ENCODE data around the gene KLHL1.

DNA sequence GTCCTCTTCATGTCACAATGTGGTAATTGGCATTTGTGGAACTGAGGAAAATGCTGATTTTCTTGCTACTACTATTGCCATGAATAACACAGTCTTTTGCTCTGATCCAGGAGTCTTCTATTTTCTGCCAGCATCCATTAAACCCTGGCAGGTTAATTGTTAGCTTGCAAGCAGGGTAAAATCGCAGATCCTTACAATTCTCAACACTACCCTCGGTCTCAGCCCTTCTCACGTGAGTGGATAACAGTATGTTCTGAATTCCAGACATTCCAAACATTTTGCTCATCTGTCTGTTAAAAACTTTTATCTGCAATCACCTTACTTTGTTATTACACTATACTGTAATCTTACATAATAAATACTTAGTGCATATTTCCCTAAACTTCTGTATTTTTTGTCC lies 251.9 kb downstream of the KLHL1 start:
- TF ChIP-seq POLR2A (IDR thresholded peaks at IDR 0.05): no peak
- TF ChIP-seq, protein P1, sequence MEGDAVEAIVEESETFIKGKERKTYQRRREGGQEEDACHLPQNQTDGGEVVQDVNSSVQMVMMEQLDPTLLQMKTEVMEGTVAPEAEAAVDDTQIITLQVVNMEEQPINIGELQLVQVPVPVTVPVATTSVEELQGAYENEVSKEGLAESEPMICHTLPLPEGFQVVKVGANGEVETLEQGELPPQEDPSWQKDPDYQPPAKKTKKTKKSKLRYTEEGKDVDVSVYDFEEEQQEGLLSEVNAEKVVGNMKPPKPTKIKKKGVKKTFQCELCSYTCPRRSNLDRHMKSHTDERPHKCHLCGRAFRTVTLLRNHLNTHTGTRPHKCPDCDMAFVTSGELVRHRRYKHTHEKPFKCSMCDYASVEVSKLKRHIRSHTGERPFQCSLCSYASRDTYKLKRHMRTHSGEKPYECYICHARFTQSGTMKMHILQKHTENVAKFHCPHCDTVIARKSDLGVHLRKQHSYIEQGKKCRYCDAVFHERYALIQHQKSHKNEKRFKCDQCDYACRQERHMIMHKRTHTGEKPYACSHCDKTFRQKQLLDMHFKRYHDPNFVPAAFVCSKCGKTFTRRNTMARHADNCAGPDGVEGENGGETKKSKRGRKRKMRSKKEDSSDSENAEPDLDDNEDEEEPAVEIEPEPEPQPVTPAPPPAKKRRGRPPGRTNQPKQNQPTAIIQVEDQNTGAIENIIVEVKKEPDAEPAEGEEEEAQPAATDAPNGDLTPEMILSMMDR (IDR thresholded peaks at IDR 0.05): no peak

Measured in lower leg skin (tissue), 3 donors.